ENCODE results near the gene DACT3.

DACT3 gene, protein sequence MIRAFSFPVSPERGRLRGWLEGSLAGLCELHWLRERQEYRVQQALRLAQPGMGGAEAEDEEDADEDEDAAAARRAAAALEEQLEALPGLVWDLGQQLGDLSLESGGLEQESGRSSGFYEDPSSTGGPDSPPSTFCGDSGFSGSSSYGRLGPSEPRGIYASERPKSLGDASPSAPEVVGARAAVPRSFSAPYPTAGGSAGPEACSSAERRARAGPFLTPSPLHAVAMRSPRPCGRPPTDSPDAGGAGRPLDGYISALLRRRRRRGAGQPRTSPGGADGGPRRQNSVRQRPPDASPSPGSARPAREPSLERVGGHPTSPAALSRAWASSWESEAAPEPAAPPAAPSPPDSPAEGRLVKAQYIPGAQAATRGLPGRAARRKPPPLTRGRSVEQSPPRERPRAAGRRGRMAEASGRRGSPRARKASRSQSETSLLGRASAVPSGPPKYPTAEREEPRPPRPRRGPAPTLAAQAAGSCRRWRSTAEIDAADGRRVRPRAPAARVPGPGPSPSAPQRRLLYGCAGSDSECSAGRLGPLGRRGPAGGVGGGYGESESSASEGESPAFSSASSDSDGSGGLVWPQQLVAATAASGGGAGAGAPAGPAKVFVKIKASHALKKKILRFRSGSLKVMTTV

DNA sequence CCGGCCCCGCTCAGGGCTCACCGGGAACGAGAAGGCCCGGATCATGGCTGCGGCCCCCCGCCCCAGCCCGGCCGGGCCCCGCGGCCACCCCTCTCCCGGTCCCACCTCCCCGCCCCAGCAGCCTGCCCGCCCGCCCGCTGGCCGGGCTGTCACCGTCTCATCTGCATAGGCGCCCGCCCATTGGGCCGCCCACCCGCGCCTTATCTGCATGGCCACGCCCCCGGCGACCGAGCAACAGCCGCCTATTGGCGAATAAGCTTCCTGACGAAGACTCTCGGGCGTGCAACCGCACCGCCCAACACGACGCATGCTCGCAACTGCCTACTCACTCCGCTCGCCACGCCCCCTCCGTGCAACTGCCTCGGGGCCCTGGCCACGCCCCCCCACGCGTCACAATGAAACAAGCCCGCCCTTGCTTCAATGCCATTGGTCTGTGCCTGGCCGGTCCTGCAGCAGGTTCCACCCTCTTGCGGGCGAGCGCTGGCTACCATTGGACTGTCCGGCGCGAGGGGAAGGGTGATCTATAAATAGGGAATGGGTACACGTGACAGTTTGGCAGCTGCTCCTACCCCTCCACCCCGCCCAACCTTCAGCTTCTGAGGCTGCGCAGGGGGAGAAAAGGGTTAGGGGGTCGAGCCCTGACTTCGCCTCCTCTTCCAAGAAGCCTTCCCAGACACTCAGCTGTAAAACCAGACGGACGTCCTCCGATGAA lies at the start of gene DACT3:
DACT3 (minus strand) TSS at position 163 of the 712 bp plus-strand sequence; CDS start at position 45, 118 bp downstream.
- DNase-seq, result peak; percentile 100

DNA sequence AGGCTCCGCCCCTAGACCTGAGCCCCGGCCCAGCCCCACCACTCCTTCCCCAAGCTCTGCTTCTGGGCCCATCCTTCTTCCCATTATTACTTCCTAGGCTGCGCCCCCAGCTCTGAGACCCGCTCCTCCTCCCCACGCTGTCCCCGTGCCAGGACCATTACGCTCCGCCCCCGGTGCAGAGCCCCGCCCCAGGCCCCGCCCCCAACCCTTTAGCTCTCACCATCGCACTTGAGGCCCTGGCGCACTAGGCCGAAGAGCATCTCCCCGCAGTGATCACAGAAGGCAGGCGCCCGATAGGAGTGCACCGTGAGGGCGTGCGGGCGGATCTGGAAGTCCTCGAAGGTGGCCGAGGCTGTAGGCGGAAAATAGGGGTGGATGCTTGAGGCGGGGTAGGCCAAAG lies 49.7 kb upstream of the DACT3 start:
- DNase-seq, result no peak

DNA sequence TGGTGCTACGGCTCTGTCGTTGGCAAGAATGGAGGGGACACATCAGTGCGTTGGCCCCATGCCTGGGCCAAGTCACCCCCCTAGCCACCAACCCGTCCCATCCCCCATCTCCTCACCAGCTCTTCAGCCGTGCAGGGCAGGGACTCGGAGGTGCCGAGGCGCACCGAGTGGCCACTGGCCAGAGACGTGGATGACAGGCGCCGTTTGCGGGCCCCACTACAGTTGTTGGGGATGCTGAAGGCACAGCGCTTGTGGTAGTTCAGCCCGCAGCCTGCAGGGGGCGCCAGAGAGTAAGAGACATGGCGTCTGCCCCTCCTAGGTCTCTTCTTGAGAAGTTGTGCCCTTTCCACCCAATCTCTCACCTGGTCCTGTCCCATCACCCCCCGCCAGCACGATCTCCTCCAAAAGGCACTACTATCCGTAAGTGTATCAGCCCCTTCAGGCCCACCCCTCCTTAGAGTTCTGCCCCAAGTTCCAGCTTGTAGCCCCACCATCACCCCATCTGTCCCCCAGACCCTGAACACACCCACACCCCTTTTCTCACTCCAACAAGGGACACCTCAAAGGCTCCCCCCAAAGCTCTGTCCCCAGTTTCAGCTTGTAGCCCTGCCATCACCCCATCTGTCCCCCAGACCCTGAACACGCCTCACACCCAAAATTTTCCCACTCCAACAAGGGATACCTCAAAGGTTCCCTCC lies 43.5 kb upstream of the DACT3 start:
- DNase-seq, result peak; percentile 8

DNA sequence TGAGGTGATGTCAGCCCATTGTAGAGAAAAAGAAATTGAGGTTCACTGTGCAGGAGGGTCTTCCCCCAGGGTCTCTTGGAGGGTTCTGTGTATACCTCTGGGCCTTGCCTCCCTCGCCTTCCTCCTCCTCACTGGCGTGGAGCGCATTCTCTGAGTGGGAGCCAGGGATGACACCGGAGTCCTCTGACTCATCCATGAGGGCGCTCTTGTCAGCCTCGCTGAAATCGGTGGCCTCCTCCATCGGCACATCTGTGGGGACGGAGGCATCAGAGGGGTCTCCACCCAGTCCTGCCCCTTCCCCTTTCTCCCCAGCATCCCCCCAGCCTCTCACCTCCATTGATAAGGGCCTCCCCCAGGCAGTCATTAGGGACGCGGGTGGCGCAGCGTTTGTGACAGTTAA lies 39.7 kb upstream of the DACT3 start:
- DNase-seq, result no peak

DNA sequence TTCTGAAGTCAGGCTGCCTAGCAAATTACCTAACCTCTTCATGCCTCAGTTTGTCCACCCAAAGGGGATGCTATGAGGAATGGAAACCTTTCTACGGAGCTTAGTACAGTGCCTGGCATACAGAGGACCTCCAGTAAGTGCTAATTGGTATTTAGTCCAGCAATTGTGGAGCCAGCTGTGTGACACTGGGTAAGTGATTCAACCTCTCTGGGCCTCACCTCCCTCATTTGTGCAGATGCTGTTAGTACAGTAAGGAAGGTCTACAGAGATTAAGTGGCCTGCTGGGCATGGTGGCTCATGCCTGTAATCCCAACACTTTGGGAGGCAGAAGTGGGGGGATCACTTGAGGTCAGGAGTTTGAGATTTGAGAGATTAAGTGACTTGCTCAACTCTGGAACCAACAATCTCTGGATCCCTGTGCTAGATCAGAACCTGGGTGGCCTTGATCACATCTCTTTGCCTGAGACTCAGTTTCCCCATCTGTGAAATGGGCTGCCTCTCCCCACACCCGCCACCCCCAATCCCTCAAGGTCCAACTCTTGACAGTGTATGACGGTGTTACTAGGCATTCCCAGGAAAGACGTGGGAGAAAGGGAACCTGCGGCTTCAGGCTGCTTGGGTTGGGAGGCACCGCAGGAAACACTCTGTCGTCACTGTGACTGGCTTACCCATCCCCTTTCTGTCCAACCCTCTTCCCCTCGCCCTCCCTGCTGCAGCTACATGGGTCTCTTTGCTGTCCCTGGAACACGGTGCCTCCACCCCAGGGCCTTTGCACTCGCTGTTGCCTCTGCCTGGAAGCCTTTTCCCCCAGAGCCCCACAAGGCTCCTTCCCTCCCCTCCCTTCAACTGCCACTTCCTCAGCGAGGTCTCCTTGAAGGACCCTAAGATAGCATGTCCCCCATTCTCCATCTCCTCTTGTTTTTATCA lies 37.7 kb upstream of the DACT3 start:
- no peak for DNase-seq

DNA sequence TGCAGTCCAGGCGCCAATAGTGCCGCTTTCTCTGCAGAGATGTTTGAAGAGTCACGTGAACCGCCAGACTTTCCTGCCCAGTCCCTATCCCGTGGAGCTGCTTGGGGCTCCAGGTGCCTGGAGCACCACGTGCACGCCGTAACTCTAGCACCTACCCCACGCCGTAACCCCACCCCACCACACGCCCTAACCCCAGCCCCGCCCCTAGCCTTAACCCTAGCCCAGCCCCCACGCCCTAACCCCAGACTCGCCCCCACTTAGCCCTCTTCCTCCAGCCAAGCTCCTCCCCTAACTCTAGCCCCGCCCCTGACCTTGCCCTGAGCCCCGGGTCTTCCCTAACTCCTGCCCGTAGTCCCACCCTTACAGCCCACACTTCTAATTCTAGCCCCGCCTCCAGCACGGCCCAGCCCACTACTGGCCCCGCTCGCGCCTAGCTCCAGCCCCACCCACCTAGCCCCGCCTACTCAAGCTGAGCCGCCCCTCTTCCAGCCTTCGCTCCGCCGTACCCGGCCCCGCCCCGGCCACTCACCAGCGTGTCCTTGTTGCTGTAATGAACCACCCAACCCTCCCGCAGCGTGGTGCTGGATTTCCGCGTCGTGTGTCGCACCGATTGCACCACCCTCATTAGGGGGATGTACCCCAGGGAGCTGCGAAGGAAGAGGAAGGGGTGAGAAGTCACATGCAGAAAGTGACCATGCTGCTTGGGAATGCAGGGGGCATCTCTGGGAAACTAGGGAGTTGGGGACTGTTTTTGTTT lies 36.4 kb upstream of the DACT3 start:
- DNase-seq, result no peak

DNA sequence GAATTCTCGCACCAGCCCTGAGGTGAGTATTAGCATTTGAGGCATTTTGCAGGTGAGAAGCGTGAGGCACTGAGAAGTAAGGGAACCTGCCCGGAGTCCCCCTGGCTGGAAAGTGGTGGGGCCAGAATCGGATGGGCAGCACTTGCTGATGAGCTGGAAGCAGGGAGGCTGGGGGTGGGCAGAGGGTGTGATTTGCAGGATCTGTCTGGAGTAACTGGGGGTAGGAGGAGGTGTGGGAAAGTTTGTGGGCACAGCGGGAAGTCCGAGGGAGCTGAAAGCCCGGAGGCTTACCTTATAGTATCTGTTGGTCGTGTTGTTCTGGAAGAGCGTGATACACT lies 35.9 kb upstream of the DACT3 start:
- no peak for DNase-seq

DNA sequence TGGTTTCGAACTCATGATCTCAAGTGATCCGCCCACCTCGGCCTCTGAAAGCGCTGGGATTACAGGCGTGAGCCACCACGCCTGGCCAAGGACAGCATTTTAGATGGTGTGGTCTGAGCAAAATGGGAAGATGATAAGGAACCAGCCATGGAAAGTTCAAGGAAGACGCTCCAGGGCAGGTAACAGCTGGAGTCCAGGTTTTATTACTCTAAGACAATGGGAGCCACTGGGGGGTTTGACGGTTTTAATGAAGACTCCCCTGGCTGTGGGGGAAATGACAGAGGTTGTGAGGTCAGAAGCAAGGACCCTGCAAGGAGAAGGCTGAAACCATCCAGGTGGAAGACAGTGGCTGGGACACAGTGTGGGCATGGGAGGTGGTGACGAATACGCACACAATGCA lies 35.1 kb upstream of the DACT3 start:
- no peak for DNase-seq

DNA sequence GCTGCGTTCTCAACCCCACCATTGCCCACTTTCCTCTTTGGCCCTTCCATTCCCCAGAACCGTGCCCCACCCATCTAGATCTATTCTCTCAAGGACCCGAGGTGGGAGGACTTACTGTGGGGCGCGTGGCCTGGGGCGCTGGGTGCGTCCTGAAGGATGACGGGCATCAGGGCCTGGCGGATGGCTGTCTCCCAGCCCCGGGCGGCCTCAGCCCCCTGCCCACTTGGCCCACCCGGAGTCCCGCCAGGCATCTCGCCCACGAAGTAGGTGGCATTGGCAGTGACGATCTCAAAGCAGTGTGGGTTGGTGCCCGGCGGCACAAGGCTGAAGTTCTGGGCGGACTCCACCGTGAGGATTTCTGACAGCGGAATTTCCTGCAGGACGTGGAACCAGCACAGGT lies 32.8 kb upstream of the DACT3 start:
- DNase-seq, result no peak

DNA sequence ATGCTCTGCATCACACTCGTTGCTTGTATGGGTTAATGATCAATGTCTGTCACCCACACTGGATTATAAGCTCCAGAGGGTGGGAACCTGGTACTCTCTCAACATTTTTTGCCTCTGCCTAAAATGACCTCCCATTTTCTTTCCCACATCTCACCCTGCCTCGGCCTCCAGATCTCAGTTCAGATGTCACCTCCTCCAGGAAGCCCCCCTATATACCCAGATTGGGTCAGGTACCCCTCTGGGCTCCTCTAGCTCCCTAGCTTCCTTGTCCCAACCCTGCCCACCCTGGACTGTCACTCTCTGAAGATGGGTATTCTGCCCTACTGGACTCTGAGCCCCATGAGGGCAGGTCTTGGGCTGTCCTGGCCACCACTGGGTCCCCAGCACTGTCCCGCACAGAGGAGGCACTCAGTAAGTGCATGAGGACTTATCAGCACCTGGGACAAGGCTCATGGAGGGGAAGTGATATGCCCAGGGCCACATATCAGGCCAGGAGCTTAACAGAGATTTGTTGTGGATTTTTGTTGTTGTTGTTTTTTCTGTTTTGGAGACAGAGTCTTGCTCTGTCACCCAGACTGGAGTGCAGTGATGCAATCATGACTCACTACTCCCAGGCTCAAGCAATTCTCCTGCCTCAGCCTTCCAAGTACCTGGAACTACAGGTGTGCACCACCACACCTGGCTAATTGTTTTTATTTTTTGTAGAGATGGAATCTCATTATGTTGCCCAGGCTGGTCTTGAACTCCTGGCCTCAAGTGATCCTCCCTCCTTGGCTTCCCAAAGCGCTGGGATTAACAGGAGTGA lies 32.1 kb upstream of the DACT3 start:
- no peak for DNase-seq

DNA sequence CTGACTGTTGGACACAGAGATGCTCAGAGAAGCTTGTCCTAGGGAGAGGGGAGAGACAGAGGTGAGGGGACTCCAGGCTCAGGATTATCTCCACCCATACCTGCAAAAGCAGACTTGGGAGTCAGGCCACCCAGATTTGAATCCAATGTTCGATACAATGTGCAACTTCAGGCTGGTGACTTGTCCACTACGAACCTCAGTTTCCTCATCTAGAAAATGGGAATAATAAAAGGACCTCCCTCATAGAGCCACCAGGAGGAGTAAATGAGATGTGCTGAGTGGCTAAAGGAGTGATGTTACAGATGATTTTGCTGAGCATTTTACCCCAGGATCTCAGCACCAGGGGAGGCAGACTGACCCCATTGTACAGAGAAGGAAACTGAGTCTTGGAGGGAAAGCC lies 31.0 kb upstream of the DACT3 start:
- DNase-seq, result no peak

DNA sequence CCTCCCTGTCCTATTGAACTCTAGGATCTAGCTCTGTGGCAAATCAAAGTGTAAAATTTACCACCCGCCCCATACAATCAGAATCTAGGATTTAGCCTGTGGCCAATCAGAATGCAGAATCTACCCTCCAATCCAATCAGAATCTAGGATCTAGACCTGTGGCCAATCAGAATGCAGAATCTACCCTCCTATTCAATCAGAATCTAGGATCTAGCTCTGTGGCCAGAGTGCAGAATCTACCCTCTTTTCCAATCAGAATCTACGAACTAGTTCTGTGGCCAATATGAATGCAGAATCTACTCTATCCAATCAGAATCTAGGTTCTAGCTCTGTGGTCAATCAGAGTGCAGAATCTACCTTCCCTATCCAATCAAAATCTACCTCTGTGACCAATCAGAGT lies 30.1 kb upstream of the DACT3 start:
- DNase-seq, result no peak

DNA sequence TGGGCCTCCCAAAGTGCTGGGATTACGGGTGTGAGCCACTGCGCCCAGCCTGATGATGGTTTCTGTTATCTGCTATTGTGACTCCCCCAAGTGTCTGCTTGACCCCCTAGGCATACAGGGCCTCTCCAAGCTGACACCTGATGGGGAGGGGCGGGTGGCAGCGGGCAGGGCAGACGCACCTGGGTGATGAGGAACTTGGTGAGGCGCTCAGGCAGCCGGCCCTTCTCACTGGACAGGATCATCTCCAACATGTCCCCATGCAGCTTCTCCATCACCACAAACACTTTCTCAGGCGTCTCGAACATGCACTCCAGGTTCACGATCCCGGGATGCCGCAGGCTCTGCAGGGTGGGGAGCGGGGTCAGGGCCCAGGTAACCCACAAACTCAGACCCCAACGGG lies 28.4 kb upstream of the DACT3 start:
- DNase-seq, result no peak

DNA sequence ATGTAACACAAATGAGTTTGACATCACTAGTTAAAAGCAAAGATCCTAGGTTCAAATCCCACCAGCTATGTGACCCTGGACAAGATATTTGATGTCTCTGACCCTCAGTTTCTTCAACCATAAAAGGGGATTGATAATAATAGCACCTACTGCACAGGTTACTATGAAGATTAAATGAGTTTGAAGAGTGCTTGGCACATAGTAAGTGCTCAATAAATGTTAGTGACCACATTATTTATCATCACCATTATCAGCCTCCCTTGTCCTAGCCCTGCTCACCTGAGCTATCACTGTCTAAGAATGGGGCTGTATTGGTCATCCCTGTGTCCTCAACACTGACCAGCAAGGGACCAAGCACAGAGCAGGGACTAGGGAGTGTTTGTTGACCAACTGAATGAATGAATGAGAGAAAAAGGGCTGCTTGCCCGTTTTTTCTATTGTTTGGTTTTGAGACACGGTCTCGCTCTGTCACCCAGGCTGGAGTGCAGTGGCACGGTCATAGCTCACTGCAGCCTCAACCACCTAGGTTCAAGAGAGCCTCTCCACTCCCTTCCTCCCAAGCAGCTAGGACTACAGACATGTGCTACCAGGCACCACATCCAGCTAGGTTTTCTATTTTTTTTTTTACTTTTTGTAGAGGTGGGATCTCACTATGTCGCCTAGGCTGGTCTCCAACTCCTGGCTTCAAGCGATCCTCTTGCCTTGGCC lies 26.6 kb upstream of the DACT3 start:
- no peak for DNase-seq

DNA sequence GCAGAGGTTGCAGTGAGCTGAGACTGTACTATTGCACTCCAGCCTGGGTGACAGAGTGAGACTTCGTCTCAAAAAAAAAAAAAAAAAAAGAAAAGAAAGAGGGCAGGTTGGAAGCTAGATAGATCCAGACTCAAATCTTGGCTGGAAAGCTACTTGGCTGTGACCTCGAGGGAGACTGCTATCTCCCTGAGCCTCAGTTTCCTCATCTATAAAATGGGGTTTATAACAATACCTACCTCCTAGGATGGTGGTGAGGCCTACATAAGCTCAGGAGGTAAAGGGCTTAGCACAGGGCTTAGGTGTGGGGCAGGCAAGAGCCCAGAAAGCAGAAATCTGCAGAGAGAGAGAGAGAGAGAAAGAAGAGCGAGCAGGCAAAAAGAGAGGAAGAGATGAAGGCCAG lies 24.2 kb upstream of the DACT3 start:
- no peak for DNase-seq

DNA sequence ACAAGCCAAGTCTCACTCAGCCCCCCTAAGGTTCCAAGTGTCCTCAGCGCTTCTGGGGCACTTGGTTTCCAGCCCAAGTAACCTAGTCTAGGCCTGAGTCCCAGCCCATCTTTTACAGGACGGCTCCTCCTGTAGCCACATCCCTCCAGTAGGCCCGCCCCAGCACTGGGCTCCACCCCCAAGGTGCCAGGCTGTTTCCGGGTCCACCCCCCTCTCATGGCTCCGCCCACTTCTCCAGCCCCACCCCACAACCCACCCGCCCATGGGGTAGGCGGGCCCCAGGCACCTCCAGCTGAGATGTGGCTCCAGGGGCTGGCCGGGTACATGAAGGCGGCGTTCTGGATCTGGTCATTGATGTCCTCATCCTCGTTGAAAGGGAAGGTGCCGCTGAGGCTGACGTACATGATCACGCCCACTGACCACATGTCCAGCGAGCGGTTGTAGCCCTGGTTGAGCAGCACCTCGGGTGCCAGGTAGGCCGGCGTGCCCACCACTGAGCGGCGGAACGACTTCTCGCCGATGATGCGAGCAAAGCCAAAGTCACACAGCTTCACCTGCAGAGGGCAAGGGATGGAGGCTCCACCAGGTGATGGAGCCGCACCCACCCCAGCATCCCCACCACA lies 17.2 kb upstream of the DACT3 start:
- no peak for DNase-seq

DNA sequence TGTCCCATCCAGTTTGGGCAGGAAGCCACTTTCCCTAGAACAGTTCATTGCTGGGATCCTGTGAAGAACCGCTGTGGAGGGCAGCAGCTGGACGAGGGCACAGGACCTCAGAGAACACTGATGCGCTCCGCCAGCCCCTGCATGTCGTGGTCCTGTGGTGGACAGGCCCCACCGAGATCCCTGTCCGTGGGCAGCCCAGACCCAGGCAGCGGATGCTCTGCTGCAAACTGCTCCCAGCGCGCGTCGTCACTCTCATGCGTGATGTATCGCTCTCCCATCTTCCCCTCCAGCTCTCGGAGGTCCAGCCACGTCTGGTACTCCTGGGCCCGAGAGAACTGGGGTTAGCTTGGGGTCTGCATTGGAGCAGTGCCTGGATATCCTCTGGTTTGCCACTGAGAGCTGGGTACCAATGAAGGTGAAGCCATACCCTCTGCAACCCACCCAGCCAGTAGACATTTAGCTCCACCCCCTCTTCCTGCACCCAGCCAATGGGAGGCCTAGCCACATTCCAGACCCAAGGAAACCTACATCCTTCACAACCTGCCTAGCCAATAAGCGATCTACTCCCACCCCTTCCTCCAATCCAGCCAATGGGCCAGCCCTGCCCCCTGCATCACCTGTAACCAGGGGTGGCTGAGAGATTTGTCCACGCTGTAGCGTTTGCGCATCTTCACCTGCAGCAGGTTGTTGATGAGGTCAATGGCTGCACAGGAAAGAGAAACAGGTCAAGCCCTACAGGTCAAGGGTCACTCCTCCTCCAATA lies 13.6 kb upstream of the DACT3 start:
- no peak for DNase-seq

DNA sequence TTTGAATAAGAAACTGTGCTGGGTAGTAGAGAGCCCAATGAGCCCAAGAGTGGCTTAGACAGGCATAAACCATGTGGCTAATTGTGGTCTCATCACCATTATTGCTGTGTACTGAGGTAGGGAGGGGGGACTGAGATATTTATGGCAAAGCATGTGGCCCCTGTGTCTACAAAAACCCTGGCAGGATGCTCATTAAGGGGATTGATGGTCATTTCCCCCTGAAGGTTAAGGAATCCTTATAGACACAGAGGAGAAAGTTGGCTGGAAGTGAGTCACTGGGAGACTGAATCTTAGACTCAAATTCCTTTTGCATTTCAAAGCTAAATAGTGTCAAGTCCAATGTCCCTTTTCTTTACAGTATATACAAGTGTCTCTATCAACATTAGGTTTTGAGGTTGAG lies 9.8 kb upstream of the DACT3 start:
- no peak for DNase-seq

DNA sequence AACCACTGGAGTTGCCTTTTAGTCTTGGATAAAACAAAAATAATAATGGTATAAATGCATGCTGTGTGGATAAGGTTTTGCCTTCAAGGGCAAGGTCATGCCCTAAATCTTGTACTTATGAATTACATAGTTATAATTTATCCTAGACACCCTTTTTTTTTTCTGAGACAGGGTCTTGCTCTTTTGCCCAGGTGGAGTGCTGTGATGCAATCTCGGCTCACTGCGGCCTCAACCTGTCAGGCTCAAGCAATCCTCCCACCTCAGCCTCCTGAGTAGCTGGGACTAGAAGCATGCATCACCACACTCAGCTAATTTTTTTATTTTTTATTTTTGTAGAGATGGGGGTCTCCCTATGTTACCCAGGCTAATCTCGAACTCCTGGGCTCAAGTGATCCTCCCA lies 7.7 kb upstream of the DACT3 start:
- no peak for DNase-seq

All from KG1 (cell line).